ENCODE measurements around the gene KLK5.
"Not testable (repeated sequence)": the region's sequence is repeated elsewhere in the genome, so short reads cannot be mapped to it uniquely, and the experiment has no call there.

KLK5 gene, protein sequence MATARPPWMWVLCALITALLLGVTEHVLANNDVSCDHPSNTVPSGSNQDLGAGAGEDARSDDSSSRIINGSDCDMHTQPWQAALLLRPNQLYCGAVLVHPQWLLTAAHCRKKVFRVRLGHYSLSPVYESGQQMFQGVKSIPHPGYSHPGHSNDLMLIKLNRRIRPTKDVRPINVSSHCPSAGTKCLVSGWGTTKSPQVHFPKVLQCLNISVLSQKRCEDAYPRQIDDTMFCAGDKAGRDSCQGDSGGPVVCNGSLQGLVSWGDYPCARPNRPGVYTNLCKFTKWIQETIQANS

DNA sequence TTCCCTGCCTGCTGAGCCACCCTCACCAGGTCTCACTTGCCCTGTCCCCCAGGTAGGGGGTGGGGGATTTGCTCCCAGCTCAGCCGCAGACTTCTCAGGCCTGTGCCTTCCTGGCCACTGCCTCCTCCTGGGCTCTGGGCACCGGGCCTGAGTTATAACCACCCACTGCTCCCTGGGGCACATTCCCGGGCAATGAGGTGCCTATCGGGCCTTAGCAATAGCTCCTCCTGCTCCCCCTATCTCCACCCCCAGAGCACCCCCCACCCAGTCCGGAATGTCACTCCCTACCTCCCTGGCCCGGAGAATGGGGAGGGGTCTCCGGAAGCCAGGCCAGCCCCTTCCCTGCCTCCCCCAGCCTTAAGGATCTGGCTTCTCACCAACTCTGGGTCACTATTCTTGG, at the start of gene KLK5:
KLK5 (minus strand) TSS at position 129 of the 400 bp plus-strand sequence. CDS start 381 bp downstream, outside the sequence.
- no peaks in the 10 kb centered on the region for H3K4me1 Mint-ChIP-seq (ENCODE audit: low read depth)
- H3K4me3 Mint-ChIP-seq: no peak within 1 kb of the TSS
- H3K36me3 Mint-ChIP-seq: no peaks in the 10 kb centered on the region
- no peak within 1 kb of the TSS for H3K27ac Mint-ChIP-seq
- H3K27me3 Mint-ChIP-seq: peaks cover 27% of the 10 kb centered on the region
- H3K9me3 Mint-ChIP-seq (ENCODE audit: low read depth): no peaks in the 10 kb centered on the region

DNA sequence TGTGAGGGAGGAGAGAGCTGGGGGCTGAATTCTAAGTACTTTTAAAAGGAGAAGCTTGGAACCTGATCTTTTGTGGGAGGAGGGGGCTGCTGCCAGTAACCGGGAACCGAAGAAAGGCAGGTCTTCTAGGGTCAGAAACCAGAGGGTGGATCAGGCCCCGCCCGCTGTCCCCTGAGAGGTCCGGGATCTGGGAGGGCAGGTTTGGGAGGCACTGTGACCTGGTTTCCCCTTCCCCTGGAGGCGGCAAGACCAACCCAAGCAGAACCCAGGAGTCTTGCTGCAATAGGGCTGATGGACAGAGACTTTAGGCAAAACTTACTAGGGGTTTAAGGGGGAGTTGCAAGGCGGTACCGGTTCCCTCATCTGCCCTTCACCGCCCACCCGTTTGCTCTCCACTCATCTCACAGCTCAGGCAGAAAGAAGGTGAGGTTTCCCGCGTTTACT, 49.3 kb upstream of the KLK5 start:
- H3K4me3 Mint-ChIP-seq: no peak overlapping the region
- no peaks in the 10 kb centered on the region for H3K36me3 Mint-ChIP-seq
- H3K27me3 Mint-ChIP-seq: peaks cover 27% of the 10 kb centered on the region

DNA sequence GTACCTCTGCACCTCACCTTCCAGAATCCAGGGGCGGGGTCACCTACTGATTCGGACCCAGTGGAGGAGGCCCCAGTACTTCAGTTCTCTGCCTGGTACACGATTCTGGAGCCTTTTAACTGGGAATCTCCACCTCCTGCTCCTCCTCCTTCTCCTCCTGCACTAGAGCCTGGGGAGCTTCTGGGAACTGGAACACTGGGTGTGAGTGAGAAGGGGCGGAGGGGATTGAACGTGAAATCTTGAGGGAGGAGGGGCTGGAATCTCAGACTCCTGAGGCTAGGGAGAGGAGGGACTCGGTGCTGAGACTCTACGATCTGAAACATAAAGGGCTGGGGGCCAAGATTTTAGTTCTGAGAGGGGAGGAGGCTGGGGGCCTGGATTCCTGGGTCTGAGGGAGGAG, 48.7 kb upstream of the KLK5 start, which contains the start of gene KLK8:
KLK8 (minus strand) TSS at position 90 of the 400 bp plus-strand sequence. CDS start 437 bp downstream, outside the sequence.
- no peaks in the 10 kb centered on the region for H3K9me3 Mint-ChIP-seq (ENCODE audit: low read depth)
- H3K27ac Mint-ChIP-seq: no peak within 1 kb of the TSS
- H3K4me1 Mint-ChIP-seq (ENCODE audit: low read depth): no peaks in the 10 kb centered on the region
- no peaks in the 10 kb centered on the region for H3K36me3 Mint-ChIP-seq
- H3K27me3 Mint-ChIP-seq: peaks cover 29% of the 10 kb centered on the region
- no peak within 1 kb of the TSS for H3K4me3 Mint-ChIP-seq

More for the DNA sequence above, 49.3 kb upstream of the KLK5 start:
- Mint-ChIP-seq H3K4me1 (ENCODE audit: low read depth) (no peaks in the 10 kb centered on the region), H3K9me3 (ENCODE audit: low read depth) (no peaks in the 10 kb centered on the region), H3K27ac (no peak overlapping the region)

DNA sequence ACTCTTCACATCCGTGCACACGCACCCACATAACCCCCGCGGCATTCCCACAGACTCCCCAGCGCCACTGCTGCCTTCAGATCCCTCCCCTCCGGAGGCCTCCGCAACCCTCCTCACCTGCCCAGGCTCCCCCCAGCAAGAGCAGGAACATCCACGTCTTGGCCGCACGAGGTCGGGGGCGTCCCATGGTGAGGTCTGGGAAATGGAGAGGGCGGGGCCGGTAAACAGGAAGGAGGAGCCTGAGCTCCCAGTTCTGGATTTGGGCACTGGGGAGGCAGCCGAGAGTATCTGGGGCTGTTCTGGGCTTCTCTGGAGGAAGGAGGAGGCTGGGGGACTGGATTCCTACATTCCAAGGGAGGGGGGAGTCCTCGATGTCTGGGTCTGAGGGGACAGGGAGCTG, 48.1 kb upstream of the KLK5 start:
- no peak overlapping the region for H3K4me3 Mint-ChIP-seq
- no peaks in the 10 kb centered on the region for H3K9me3 Mint-ChIP-seq (ENCODE audit: low read depth)
- no peak overlapping the region for H3K27ac Mint-ChIP-seq
- H3K36me3 Mint-ChIP-seq: no peaks in the 10 kb centered on the region
- peaks cover 26% of the 10 kb centered on the region for H3K27me3 Mint-ChIP-seq
- H3K4me1 Mint-ChIP-seq (ENCODE audit: low read depth): no peaks in the 10 kb centered on the region

DNA sequence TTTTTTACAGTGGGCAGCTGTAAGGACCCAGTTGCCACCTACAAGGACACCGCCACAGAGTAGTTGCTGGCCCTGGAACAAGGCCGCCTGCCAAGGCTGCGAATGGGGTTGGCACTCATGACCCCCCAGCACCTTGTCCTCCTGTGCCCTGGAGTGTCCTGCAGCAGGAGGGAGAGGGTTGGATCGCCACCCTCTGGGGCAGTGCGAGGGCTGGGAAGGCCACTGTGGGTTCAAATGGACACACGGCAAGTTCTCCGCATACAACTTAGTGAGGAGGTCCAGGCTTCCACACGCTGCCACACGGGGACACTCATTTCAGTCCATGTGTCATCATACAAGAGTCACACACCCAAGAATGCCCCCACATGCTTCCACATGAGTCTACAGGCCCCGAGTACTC, 47.6 kb upstream of the KLK5 start:
- no peaks in the 10 kb centered on the region for H3K36me3 Mint-ChIP-seq
- no peak overlapping the region for H3K27ac Mint-ChIP-seq
- H3K4me3 Mint-ChIP-seq: no peak overlapping the region
- no peaks in the 10 kb centered on the region for H3K4me1 Mint-ChIP-seq (ENCODE audit: low read depth)
- peaks cover 26% of the 10 kb centered on the region for H3K27me3 Mint-ChIP-seq
- no peaks in the 10 kb centered on the region for H3K9me3 Mint-ChIP-seq (ENCODE audit: low read depth)

DNA sequence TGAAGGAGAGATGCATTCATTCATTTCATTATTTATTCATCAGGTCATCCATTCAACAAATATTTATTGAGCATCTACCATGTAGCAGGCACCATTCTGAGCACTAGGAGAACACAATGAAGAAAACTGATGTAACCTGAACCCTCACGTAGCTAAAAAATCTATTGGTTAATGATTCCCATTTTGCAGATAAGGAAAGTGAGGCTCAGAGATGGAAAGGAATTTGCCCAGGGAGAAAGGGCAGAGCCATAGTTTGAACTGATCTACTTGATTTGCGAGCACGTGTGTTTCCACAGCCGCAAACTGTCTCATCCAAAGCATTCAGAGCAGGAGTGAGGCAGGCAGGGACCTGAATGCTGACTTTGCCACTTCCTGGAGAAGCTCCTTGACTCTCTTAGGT, 45.8 kb upstream of the KLK5 start:
- H3K9me3 Mint-ChIP-seq (ENCODE audit: low read depth): peaks cover 3% of the 10 kb centered on the region
- H3K36me3 Mint-ChIP-seq: no peaks in the 10 kb centered on the region
- peaks cover 25% of the 10 kb centered on the region for H3K27me3 Mint-ChIP-seq
- no peaks in the 10 kb centered on the region for H3K4me1 Mint-ChIP-seq (ENCODE audit: low read depth)
- no peak overlapping the region for H3K4me3 Mint-ChIP-seq
- H3K27ac Mint-ChIP-seq: no peak overlapping the region

DNA sequence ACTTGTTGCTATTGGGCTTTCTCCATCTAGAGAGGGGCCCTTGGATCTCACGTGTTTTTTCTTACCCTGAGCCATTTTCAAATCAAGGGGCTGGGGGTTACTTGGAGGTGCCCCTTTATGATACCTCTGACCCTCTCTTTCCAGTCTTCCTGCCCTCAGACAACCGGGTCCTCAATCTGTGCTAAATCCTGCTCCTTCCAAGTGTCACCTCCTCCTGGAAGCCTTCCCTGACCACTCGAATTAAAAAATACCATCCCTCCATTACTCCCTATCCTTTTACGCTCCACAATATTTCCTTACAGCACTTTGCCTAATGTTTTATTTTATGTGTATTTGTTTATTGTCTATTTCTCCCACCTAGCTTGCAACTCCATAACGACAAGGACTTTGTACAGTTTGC, 45.2 kb upstream of the KLK5 start:
- H3K36me3 Mint-ChIP-seq: no peaks in the 10 kb centered on the region
- H3K27me3 Mint-ChIP-seq: peaks cover 23% of the 10 kb centered on the region
- H3K9me3 Mint-ChIP-seq (ENCODE audit: low read depth): peaks cover 3% of the 10 kb centered on the region
- H3K4me1 Mint-ChIP-seq (ENCODE audit: low read depth): no peaks in the 10 kb centered on the region
- H3K4me3 Mint-ChIP-seq: no peak overlapping the region
- H3K27ac Mint-ChIP-seq: no peak overlapping the region

DNA sequence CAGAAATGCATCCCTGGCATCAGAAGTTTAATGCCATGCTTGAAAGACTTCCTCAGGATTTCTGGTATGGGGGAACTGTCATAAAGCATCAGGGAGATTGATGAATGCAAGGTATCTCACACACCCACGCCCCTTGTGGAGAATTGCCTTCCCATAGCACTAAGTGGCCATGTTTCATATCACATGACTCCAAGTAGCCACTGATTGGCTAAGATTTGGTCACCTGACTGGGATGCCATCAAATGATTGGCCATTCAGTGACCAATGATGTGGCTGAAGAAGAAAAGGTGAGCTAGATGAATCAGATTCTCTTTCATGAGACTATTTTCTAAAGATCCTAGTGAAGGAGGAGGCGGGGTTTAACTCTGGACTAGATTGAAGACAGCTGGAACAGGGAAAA, 41.3 kb upstream of the KLK5 start:
- Mint-ChIP-seq H3K36me3 (no peaks in the 10 kb centered on the region), H3K27me3 (peaks cover 22% of the 10 kb centered on the region), H3K27ac (no peak overlapping the region), H3K4me3 (no peak overlapping the region), H3K4me1 (ENCODE audit: low read depth) (no peaks in the 10 kb centered on the region), H3K9me3 (ENCODE audit: low read depth) (peaks cover 3% of the 10 kb centered on the region)

DNA sequence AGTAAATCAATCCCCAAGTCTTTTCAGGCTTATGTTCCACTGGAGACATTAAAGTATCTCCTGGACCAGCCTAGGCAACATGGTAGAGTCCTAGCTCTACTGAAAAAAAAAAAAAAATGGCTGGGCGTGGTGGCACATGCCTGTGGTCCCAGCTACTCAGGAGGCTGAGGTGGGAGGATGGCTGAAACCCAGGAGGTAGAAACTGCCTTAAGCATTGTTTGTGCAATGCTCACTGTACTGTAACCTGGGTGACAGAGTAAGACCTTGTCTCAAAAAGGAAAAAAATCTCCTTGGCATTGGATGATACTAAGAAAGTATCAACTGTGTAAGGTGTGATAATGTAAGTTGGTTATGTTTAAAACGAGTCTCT, 39.8 kb upstream of the KLK5 start:
- H3K27me3 Mint-ChIP-seq: peaks cover 19% of the 10 kb centered on the region
- H3K27ac Mint-ChIP-seq: no peak overlapping the region
- no peak overlapping the region for H3K4me3 Mint-ChIP-seq
- peaks cover 3% of the 10 kb centered on the region for H3K9me3 Mint-ChIP-seq (ENCODE audit: low read depth)
- no peaks in the 10 kb centered on the region for H3K4me1 Mint-ChIP-seq (ENCODE audit: low read depth)
- H3K36me3 Mint-ChIP-seq: no peaks in the 10 kb centered on the region

DNA sequence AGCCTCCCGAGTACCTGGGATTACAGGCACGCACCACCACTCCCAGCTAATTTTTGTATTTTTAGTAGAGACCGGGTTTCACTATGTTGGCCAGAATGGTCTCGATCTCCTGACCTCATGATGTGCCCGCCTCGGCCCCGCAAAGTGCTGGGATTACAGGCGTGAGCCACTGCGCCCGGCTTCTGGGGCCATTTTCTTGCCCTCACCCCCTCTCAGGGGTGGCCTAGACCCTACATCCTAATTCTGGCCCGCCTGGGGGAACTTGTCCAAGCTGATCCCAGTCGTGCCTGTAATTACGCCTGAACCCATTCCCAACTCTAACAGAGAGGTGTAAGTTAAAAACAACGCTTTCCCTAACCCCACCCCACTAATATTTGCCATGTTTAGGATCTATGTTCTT, 31.6 kb upstream of the KLK5 start:
- H3K36me3 Mint-ChIP-seq; H3K9me3 Mint-ChIP-seq (ENCODE audit: low read depth): not testable (repeated sequence)

DNA sequence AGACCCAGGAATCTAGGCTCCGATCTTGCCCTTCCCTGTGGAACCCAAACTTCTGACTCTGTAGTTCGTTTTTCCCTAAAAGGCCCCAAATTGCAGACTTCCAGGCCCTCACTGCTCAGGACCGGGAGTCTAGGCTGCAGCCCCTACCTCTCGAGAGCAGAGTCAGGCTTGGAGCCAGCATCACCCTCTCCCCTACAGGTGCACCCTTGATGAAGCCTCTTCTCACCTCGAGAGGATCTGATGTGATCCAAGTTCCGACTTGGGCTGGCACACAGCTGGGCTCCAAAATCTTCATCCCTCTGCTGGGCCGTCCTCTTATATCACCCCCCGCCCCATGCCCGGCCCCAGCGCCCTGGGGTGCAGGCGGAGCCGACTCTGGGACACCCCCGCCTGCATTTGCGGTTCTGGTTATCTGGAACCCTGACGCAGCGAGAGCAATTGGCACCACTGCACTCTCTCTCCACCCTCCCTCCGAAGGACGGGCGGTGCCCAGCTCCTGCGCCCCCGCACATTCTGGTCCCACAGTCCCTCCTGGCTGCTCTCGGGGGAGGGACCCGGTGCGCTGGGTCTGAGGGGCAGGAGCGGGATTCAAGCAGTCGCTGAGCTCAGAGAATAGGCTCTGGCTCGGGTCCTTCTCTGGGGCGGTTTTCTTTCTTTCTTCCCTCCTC, 30.9 kb upstream of the KLK5 start, which contains the start of gene KLK7:
KLK7 (minus strand) TSS at position 293 of the 668 bp plus-strand sequence. CDS start 1,518 bp downstream, outside the sequence.
- Mint-ChIP-seq H3K27me3 (peaks cover 24% of the 10 kb centered on the region), H3K4me1 (ENCODE audit: low read depth) (no peaks in the 10 kb centered on the region), H3K36me3 (no peaks in the 10 kb centered on the region), H3K9me3 (ENCODE audit: low read depth) (no peaks in the 10 kb centered on the region), H3K4me3 (no peak within 1 kb of the TSS), H3K27ac (no peak within 1 kb of the TSS)

More for the DNA sequence above, 31.6 kb upstream of the KLK5 start:
- H3K27ac Mint-ChIP-seq; H3K4me1 Mint-ChIP-seq (ENCODE audit: low read depth); H3K4me3 Mint-ChIP-seq: not testable (repeated sequence)
- H3K27me3 Mint-ChIP-seq: peaks cover 30% of the 10 kb centered on the region

DNA sequence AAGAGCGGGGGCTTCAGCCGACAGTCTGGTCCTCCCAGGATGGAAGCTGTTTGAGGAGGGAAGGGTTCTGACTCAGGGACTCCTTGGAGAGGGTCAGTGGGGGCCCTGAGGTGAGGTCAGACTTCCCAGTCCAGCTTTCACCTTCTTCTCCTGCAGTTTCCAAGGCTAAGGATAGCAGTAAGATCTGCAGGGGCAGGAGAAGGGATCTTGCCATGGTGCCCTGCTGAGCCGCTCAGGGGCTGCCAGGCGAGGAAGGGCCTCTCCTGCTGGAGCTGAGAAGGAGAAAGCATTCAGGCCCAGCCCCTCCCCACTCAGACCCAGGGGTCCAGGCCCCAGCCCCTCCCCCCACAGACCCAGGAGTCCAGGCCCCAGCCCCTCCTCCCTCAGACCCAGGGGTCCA, 29.3 kb upstream of the KLK5 start:
- Mint-ChIP-seq H3K9me3 (ENCODE audit: low read depth) (no peaks in the 10 kb centered on the region), H3K36me3 (no peaks in the 10 kb centered on the region), H3K27me3 (peaks cover 25% of the 10 kb centered on the region), H3K4me3 (no peak overlapping the region), H3K4me1 (ENCODE audit: low read depth) (no peaks in the 10 kb centered on the region), H3K27ac (no peak overlapping the region)

DNA sequence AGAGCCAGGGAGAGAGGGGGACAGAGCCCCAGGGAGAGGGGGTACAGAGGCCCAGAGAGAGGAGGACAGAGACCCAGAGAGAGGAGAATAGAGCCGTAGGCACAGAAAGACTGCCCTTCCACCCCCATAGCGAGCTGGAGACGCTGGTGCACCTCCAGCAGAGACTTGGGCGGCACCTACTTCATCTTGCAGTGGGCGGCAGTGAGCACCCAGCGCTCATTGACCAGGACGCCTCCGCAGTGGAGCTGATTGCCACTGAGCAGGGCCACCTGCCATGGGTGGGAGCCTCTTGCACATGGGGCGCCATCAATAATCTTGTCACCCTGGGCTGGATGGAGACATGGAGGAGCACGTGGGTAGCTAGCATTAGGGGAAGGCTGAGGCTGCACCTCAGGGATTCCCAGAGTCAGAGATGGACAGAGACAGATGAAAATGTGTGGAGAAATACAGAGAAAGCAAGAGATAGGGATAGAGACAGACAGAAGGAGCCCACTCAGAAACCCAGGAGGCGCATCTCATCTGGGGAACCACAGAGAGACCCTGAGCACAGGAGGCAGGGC, 28.8 kb upstream of the KLK5 start:
- Mint-ChIP-seq H3K27me3 (peaks cover 27% of the 10 kb centered on the region), H3K27ac (no peak overlapping the region), H3K36me3 (no peaks in the 10 kb centered on the region), H3K4me3 (no peak overlapping the region), H3K4me1 (ENCODE audit: low read depth) (no peaks in the 10 kb centered on the region), H3K9me3 (ENCODE audit: low read depth) (no peaks in the 10 kb centered on the region)

DNA sequence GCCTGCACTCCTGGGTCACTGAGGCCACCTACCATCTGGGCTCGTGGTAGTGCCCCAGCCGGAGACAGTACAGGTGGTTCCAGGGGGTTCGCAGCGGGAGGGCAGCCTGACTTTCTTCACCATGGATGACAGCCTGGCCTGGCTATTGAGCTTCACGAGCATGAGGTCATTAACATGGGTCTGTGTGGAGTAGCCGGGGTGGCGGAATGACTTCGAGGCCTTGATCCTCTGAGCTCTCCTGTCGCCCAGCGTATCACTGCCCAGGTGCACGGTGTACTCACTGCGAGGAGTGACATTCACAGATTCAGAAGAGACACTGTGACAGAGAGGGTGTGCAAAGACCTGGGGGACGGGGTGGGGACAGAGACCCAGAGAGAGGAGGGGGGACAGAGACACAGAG, 27.4 kb upstream of the KLK5 start:
- H3K36me3 Mint-ChIP-seq: no peaks in the 10 kb centered on the region
- H3K27me3 Mint-ChIP-seq: peaks cover 33% of the 10 kb centered on the region
- no peak overlapping the region for H3K4me3 Mint-ChIP-seq
- H3K9me3 Mint-ChIP-seq (ENCODE audit: low read depth): no peaks in the 10 kb centered on the region
- no peaks in the 10 kb centered on the region for H3K4me1 Mint-ChIP-seq (ENCODE audit: low read depth)
- H3K27ac Mint-ChIP-seq: no peak overlapping the region

DNA sequence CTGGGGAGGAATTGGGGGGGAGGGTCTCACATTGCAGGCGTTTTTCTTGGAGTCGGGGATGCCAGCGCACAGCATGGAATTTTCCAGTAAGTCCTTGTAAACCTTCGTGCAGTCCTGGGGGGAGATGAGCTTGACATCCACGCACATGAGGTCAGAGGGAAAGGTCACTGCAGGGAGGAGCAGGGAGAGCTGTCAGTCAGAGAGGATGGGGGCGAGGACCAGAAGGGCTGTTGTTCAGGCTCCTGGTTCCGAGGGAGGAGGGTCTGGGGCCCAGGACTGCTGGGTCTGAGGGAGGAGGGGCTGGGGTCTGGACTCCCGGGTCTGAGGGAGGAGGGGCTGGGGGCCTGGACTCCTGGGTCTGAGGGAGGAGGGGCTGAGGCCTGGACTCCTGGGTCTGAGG, 26.9 kb upstream of the KLK5 start:
- Mint-ChIP-seq H3K36me3 (no peaks in the 10 kb centered on the region), H3K27ac (no peak overlapping the region), H3K27me3 (peaks cover 30% of the 10 kb centered on the region), H3K4me1 (ENCODE audit: low read depth) (no peaks in the 10 kb centered on the region), H3K9me3 (ENCODE audit: low read depth) (no peaks in the 10 kb centered on the region), H3K4me3 (no peak overlapping the region)

Data from activated naive CD8-positive, alpha-beta T cell (primary cell).